GM21528 (cell line): ENCODE measurements around the gene TRAF3IP3.

Experiments used
- ATAC-seq: cut with Tn5 transposase; IDR thresholded peaks from one replicate; pipeline ENCODE4 v1.9.1; 2021; ENCODE audit warnings: mild to moderate bottlenecking, moderate library complexity; ENCODE audit not compliant: unreplicated experiment, low FRiP score

TRAF3IP3 gene

DNA sequence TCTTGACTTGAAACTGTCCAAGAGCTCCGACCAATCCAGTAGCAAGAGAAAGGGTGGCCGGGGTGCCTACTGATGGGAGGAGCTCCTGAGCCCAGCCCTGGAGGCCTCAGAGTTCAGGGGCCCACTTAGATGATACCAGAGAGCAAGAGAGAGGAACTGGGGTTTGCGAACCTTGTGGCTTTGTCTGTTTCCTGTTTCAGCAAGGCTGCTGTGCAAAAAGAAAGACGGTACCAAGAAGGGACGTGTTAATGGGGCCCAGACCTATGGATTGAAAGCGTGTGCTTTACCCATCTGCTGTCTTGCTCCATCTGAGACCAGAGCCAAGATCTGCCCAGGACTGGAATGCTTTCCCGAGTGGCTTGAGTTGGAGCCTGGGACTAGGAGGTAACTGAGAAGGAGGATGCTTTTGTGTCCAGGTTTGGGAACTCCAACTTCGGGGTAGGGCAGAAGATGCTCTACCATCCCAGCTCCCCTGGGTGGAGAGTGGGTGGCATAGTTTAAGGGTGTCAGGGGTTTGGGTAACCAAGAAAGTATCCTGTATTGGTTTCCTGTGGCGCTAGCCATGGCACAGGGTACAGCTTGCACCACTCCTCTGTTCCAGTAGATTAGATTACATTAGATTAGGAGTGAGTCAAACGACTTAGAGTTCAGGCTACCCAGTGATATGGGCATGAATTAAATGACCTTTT is at the start of gene TRAF3IP3:
Gene TRAF3IP3 (plus strand): TSS at position 128 of the 689 bp plus-strand sequence. CDS start 3,987 bp downstream, outside the sequence.
- ATAC-seq = peak; percentile 78

- no peak for ATAC-seq
These were observed 49.2 kb upstream of the TRAF3IP3 start for GRCh38 chr1:209706622-209707021.

DNA sequence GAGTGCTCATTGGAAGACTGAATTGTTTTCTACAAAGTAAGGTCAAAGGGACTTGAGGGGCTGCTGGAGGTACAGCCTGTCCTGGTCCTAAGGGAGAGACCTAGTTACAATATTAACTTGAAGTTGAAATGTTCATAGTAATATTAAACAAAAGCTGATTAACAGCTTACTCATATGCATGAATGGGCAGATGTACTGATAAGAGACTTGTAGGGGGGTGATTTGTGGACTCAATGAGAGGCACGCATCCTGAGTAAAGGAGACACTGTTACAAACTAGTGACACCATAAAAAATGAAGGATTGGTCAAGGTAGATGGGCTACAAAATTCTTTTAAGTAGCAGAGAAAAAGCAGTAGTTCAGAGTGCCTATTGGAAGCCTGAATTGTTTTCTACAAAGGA is 48.5 kb upstream of the TRAF3IP3 start:
- ATAC-seq = no peak

DNA sequence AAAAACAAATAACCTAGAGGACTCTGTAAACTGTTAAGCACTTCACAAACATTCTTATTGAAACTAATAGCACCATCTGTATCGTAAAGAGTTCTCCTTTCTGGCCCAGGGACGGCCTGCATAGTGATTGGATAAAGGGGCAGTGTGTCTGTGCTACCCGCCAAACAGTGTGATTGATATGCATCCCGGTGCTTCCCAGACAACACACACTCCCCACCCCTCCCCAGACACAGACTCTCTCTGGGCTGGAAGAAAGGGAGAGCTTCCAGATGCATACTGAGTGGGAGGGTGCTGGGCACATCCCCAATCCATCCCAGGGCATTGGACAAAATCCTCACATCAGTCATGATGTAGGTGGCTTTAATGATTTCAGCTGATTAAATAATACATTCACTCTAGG is 47.6 kb upstream of the TRAF3IP3 start:
- ATAC-seq = no peak

DNA sequence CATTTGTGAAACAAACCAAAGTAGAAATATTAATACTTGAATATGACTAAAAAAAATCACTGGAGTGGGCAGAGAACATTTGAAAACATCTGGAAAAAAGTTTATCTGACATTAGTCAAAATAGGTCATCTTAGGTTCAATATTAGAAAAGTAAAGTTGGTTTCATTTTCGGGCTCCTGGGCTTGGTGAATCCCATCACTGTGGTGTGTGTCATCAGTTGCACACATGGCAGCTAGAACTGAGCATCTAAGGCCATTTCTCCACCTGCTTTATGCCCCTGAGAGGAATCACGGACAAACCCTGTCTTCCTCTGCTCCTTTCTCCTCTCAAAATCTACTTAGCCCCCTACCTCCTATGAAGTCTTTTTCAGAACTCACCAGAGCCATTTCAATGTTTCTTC is 45.8 kb upstream of the TRAF3IP3 start:
- ATAC-seq = no peak

GRCh38 chr1:209710847-209711246 is 45.0 kb upstream of the TRAF3IP3 start:
- no peak for ATAC-seq

DNA sequence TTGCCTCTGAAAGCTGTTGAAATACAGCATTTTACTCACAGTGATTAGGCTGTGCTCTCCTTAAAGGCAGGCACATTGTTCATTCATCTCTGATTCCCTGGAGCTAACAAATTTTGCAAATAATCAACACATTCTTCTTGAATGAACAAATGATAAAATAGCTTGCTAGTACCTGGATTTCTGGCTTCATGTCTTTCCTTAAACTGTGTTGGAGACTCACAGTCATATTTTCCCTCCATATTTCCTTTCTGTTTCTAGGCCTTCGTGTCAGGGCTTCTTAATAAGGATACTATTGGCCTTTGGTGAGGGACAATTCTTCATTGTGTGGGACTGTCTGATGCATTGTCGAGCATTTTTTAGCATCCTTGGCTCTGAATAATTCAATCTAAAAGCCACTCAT is 41.5 kb upstream of the TRAF3IP3 start:
- ATAC-seq = no peak

DNA sequence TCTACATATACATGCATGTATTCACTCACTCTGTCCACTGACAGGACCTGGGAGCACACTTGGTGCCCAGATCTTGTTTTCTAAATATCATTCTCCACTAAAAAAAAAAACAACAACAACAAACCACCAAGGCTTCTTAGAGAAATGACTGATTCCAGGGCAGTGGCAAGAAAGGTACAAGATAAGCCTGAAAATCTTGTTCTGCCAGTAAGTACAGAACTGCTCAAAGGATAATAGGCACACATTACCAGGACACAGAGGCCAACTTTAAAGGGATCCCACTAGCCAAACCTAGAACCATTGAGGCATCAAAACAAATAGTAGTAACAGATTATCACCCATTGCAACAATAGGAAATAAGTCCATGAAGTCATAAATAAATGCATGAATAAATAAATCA is 40.5 kb upstream of the TRAF3IP3 start:
- ATAC-seq = no peak

- no peak for ATAC-seq
These were observed 38.0 kb upstream of the TRAF3IP3 start for GRCh38 chr1:209717818-209718217.

DNA sequence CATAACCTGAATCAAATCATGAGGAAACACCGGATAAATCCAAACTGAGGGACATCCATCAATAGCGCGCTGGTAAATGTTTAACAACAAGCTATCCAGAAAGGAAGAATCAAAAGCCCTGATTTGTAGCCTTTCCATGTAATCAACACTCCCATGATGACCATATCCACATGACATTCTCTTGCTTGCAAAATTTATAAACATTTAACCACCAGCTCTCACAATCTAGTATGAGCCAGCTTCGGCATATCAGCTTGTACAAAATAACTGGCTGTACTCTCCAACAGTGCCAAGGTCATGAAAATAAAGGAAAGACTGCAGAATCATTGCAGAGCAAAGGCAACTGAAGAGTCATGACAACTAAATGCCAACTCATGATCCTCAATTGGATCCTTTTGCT is 35.5 kb upstream of the TRAF3IP3 start:
- ATAC-seq = no peak

DNA sequence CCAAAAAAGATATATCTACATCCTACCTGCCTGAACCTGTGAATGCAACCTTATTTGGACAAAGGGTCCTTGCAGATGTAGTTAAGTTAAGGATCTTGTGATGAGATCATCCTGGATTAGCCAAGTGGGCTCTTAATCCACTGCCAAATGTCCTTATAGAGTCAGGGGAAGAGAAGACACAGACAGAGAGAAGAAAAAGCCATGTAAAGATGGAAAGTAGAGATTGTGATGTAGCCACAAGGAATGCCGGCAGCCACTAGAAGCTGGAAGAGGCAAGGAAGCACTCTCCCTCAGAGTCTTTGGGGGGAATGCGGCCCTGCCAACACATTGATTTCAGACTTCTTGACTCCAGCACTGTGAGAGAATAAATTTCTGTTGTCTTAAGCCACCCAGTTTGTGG is 35.0 kb upstream of the TRAF3IP3 start:
- no peak for ATAC-seq

GRCh38 chr1:209721323-209721722 is 34.5 kb upstream of the TRAF3IP3 start:
- ATAC-seq = no peak

DNA sequence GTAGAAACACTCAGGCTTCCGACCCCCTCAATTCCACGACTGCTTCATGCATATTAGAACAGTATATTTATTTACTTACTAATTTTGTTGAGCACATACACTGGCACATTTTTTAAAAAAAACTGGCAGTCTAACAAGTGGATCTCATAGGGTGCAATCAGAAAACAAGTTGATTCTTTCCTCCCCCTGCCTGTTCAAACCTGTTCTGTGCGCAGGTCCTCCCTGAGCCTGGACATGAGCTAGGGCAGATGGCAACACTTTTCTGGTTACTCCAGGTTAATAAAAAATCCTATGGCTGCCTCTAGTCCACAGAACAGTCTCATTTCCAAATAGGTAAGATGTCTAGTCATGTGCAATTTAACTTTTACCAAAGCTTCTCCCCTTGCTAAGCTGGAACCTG is 32.6 kb upstream of the TRAF3IP3 start:
- no peak for ATAC-seq

GRCh38 chr1:209723756-209724693 is 31.8 kb upstream of the TRAF3IP3 start:
- ATAC-seq = no peak

DNA sequence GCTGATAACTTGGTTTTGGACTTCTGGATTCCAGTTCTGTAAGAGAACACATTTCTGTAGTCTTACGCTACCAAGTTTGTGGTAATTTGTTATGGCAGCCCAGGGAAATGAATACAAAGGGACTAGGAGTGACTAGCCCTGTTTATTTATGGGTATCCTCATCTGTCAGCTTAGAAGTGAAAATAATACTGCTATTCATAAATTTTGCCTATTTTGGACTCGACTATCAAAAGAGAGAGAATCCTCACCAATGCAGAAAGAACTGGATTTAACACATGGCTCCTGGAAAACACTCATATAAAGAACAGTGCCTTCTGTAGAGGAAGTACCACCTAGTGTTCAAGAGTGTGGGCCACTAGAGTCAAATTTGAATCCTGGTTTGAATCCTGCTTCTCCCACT is 28.6 kb upstream of the TRAF3IP3 start:
- no peak for ATAC-seq

DNA sequence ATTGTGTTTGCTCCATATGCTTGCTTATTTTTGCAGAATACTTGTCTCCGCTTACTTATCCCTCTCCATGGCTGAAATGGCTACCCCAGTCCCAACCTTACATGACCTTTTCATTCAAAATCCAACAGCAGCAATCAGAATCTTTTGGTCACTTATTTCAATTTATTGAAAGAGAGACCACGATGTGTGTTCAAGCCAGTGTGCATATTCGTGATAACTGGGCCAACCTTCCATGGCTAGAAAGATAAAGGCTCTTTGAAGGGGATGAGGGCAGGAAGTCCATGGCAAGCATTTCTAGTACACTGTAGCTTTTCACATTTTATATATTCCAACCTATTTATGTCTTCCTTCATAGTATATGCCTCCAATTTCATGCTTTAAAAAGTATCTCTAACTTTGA is 28.1 kb upstream of the TRAF3IP3 start:
- ATAC-seq = no peak

DNA sequence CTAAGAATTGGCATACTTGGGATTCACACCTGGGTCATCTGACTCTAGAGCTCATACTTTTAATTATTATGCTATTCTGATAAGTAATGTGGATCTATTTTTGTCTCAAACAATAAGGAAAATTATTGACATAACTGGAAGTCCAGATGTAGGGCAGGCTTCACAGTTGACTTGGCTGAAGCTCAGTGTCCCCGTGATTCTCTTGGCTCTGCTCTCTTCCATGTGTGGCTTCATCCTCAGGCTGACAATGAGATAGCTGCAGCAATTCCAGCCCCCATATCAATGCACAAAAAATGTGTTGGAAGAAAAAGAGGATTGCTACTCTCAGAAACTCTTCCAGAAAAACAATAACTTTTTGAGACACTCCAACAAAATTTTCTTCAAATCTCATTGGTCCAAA is 27.4 kb upstream of the TRAF3IP3 start:
- ATAC-seq = no peak

DNA sequence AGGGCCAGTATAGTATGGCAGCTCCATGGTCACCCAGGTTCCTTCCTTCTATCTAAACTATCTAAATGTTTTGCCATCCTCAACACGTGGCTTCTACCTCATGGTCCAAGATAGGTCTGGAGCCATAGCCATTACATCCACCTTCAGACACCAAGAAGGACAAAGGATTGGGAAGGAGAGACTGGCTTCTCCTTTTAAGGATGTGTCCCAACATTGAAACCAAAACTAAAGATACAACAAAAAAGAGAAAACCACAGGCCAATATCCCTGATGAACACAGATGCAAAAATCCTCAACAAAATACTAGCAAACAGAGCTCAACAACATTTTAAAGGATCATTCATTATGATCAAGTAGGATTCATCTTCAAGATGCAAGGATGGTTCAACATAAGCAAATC is 26.4 kb upstream of the TRAF3IP3 start:
- ATAC-seq = no peak

DNA sequence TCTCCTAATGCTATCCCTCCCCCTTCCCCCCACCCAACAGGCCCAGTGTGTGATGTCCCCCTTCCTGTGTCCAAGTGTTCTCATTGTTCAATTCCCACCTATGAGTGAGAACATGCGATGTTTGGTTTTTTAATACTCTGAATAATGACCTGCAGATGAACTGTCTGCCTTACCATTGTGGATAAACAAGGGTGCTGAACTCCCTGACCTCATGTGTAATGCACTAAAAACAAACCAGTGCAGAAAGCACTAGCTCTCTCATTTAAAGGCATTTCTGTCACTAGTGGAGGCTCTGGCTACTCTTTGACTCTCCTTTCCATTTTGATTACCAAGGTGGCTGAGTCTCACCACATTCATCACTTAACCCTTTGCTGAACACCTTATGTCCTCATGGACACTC is 23.1 kb upstream of the TRAF3IP3 start:
- no peak for ATAC-seq

DNA sequence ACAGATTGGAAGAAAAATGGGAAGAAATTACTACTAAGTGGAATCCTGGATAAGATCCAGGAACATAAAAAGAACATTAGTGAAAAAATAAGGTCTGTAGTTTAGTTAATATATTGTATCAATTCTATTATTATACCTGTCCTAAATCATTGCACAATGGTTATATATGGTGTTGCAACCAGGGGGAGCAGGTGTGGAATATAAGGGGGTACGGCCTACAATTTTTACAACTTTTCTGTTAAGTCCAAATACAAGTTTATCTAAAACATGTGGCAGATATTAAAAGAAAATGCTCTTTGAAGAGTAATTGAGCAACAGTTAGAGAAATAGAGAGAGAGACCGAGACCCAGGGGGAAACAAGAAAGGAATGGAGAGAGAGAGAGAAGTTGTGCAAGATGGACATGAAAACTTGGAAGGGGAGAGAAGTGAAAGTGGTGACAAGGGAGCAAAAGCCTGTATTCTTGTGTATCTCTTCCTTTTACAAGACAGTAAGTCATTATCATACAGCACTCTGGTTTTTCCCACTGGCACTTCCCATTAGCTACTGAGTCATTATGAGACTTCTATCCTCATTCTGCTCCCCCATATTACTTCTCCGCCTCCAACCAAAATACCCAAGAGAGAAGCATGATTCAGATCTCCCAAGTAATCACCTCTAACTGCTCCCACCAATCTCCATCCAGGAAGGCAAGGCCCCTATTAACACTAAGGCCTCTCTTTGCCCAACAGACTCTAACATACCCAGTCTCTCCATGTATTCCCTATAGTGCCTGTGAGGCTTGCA is 22.3 kb upstream of the TRAF3IP3 start:
- no peak for ATAC-seq

DNA sequence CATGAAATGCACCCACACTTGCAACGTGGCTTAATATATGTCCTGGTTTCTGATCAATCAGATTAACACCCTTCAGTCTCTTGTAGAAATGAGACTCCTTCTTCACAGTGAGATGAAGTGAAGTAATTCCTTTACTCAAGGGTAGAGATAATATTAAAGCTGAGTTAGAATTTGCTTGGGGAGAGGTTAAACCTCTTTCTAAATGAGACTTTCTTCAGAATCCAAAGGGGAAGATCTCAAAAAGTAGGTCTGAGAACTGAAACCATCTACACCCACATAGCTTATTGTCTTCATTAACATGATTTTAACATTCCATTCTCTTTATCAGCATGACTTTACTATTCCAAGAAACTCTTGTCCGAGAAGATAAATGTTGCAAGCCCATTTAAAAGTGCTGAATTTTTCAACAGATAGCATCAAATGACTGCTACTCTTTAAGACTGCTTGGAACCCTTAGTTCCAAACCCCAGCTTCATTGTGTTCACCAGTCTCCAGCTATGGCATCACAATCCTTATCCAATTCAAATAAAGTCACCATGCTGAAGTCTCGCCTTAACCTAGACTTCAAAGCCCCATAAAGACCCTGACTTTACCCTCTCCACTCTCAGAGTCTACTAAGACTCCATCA is 19.2 kb upstream of the TRAF3IP3 start:
- no peak for ATAC-seq
